H1 (cell line): ENCODE data around the gene CDHR2. TPM values are rescaled to one million over a fixed set of nuclear protein-coding genes. Genes with fewer than 3 reads are reported as not detected.
A peak's percentile ranks its signal among the peaks of the same experiment; 100 is the strongest.

ENCODE experiments used
- CTCF ChIA-PET: fragments of 300-600 bp; sonication (Branson Sonifier 250); formaldehyde crosslinking; loops from one replicate; lab custom pipeline; 2021; ENCODE audit not compliant: partially characterized antibody; lab: Charles Lee
- POLR2A ChIA-PET: fragments of 300-600 bp; sonication (Branson Sonifier 250); formaldehyde crosslinking; loops from one replicate; lab custom pipeline; 2021; ENCODE audit warnings: inconsistent platforms; ENCODE audit not compliant: partially characterized antibody; lab: Charles Lee
- DNase-seq, 2 experiments: peaks; one replicate each; pipeline versions ENCODE4 v3.0.0 to v3.0.0-alpha.2; 2010 to 2022; ENCODE audit warnings: low spot score in 2 of 2, low read depth in 1 of 2, mixed read lengths in 1 of 2
- FAIRE-seq: peaks from 2 replicates; lab custom pipeline; 2011; peaks lifted over from hg19 to GRCh38; lab: Jason Lieb, UNC
- H2AFZ ChIP-seq: 2 replicates; pipeline ENCODE4 v1.8.1; 2012; ENCODE audit warnings: low read length, inconsistent platforms
- H2AK5ac ChIP-seq: 2 replicates; pipeline ENCODE4 v1.6.1; 2013; ENCODE audit warnings: low read depth, low read length
- H2BK120ac ChIP-seq: replicated peaks from 2 replicates; pipeline ENCODE3; 2013; ENCODE audit warnings: low read depth, low read length, inconsistent platforms
- H2BK12ac ChIP-seq: 2 replicates; pipeline ENCODE4 v1.6.1; 2013; ENCODE audit warnings: low read depth, low read length
- H2BK15ac ChIP-seq: 2 replicates; pipeline ENCODE4 v1.6.1; 2013; ENCODE audit warnings: low read length
- H2BK20ac ChIP-seq: 2 replicates; pipeline ENCODE4 v1.6.1; 2013; ENCODE audit warnings: low read length
- H2BK5ac ChIP-seq: 2 replicates; pipeline ENCODE4 v1.6.1; 2013; ENCODE audit warnings: low read depth, low read length
- H3K14ac ChIP-seq: 2 replicates; pipeline ENCODE4 v1.6.1; 2013; ENCODE audit warnings: inconsistent platforms; ENCODE audit not compliant: insufficient read length
- H3K18ac ChIP-seq: 2 replicates; pipeline ENCODE4 v1.6.1; 2013; ENCODE audit warnings: low read length; ENCODE audit errors: extremely low read depth
- H3K23ac ChIP-seq: 2 replicates; pipeline ENCODE4 v1.6.1; 2013; ENCODE audit warnings: inconsistent platforms; ENCODE audit not compliant: insufficient read length
- H3K23me2 ChIP-seq: 2 replicates; pipeline ENCODE4 v1.6.1; 2013; ENCODE audit warnings: low read depth, low read length
- H3K27ac ChIP-seq: 2 replicates; pipeline ENCODE4 v1.6.1; 2011; ENCODE audit warnings: low read depth, low read length, inconsistent platforms
- H3K27me3 ChIP-seq, 4 experiments: replicated peaks in 1 of 4; 1 replicate in 1 of 4; 2 replicates in 3 of 4; pipeline versions ENCODE4 v1.6.1 to v1.8.1; 2011 to 2013; ENCODE audit warnings: low read length in 3 of 4, mild to moderate bottlenecking in 3 of 4, inconsistent platforms in 2 of 4, mixed read lengths in 2 of 4, moderate library complexity in 1 of 4; ENCODE audit not compliant: control insufficient read depth in 3 of 4, insufficient read depth in 3 of 4; ENCODE audit errors: extremely low read depth in 1 of 4
- H3K36me3 ChIP-seq, 4 experiments: 2 replicates each; pipeline versions ENCODE4 v1.6.1 to v1.8.1; 2011 to 2013; ENCODE audit warnings: mild to moderate bottlenecking in 4 of 4, low read length in 3 of 4, moderate library complexity in 2 of 4, control low read depth in 1 of 4, inconsistent platforms in 1 of 4; ENCODE audit not compliant: insufficient read depth in 4 of 4, control insufficient read depth in 2 of 4
- H3K4ac ChIP-seq: replicated peaks from 2 replicates; pipeline ENCODE3; 2013; ENCODE audit warnings: low read length, low read depth, mixed read lengths, inconsistent platforms; ENCODE audit not compliant: insufficient read length
- H3K4me1 ChIP-seq, 4 experiments: replicated peaks in 1 of 4; 1 replicate in 1 of 4; 2 replicates in 3 of 4; pipeline versions ENCODE4 v1.6.1 to v1.8.1; 2011 to 2013; ENCODE audit warnings: low read length in 3 of 4, inconsistent platforms in 2 of 4, mixed read lengths in 1 of 4; ENCODE audit not compliant: insufficient read depth in 4 of 4, control insufficient read depth in 3 of 4
- H3K4me2 ChIP-seq, 2 experiments: 2 replicates each; pipeline versions ENCODE4 v1.6.1 to v1.8.1; 2011 to 2013; ENCODE audit warnings: low read depth in 2 of 2, low read length in 2 of 2, control low read depth in 1 of 2, inconsistent platforms in 1 of 2, mild to moderate bottlenecking in 1 of 2; ENCODE audit not compliant: insufficient read depth in 1 of 2
- H3K4me3 ChIP-seq, 4 experiments: fragments of 200-600, 300-600 bp in 1 of 4; sonication (generic), shearing (Covaris generic), sonication (Bioruptor Twin) in 1 of 4; 2 replicates each; pipeline versions ENCODE4 v1.5.1 to v1.8.1; 2011 to 2016; ENCODE audit warnings: low read length in 4 of 4, low read depth in 3 of 4, control low read depth in 2 of 4, inconsistent platforms in 2 of 4, mild to moderate bottlenecking in 2 of 4, mixed read lengths in 1 of 4, moderate library complexity in 1 of 4; ENCODE audit not compliant: insufficient read depth in 2 of 4; ENCODE audit errors: extremely low read depth in 1 of 4
- H3K56ac ChIP-seq: replicated peaks from 2 replicates; pipeline ENCODE3; 2013; ENCODE audit warnings: low read depth, mild to moderate bottlenecking, mixed read lengths, low read length, inconsistent platforms; ENCODE audit not compliant: insufficient read length
- H3K79me1 ChIP-seq: 2 replicates; pipeline ENCODE4 v1.6.1; 2013; ENCODE audit warnings: low read depth, low read length, control low read depth
- H3K79me2 ChIP-seq, 2 experiments: 2 replicates each; pipeline versions ENCODE4 v1.6.1 to v1.8.1; 2012 to 2013; ENCODE audit warnings: low read length in 2 of 2, mild to moderate bottlenecking in 2 of 2, inconsistent platforms in 1 of 2; ENCODE audit not compliant: insufficient read depth in 2 of 2, control insufficient read depth in 1 of 2
- H3K9ac ChIP-seq, 4 experiments: replicated peaks in 1 of 4; 1 replicate in 1 of 4; 2 replicates in 3 of 4; pipeline versions ENCODE4 v1.6.1 to v1.8.1; 2011 to 2013; ENCODE audit warnings: low read depth in 3 of 4, low read length in 3 of 4, control low read depth in 2 of 4, mild to moderate bottlenecking in 2 of 4, moderate library complexity in 2 of 4, inconsistent platforms in 1 of 4; ENCODE audit errors: extremely low read depth in 1 of 4
- H3K9me3 ChIP-seq, 2 experiments: 2 replicates each; pipeline versions ENCODE4 v1.6.1 to v1.8.1; 2012 to 2013; ENCODE audit warnings: mild to moderate bottlenecking in 2 of 2, moderate library complexity in 2 of 2, control low read depth in 1 of 2, inconsistent platforms in 1 of 2, low read depth in 1 of 2, low read length in 1 of 2, mixed read lengths in 1 of 2; ENCODE audit not compliant: insufficient read depth in 2 of 2
- H4K20me1 ChIP-seq, 2 experiments: replicated peaks in 1 of 2; 2 replicates each; pipeline versions ENCODE3 to v1.8.1; 2011 to 2013; ENCODE audit warnings: inconsistent platforms in 2 of 2, low read length in 2 of 2, mild to moderate bottlenecking in 1 of 2; ENCODE audit not compliant: insufficient read depth in 2 of 2, control insufficient read depth in 1 of 2
- H4K5ac ChIP-seq: 2 replicates; pipeline ENCODE4 v1.6.1; 2013; ENCODE audit warnings: low read length, low read depth, mixed read lengths, inconsistent platforms; ENCODE audit not compliant: insufficient read length
- H4K8ac ChIP-seq: 2 replicates; pipeline ENCODE4 v1.8.0; 2013; ENCODE audit warnings: mild to moderate bottlenecking, moderate library complexity, low read length, inconsistent platforms; ENCODE audit not compliant: insufficient read depth; ENCODE audit errors: extremely low read depth
- H4K91ac ChIP-seq: replicated peaks from 2 replicates; pipeline ENCODE3; 2013; ENCODE audit warnings: low read length, mixed read lengths, inconsistent platforms; ENCODE audit not compliant: insufficient read length
- ASH2L ChIP-seq: fragments of 200-600, 300-600 bp; sonication (generic); IDR thresholded peaks from one replicate; pipeline ENCODE4 v1.7.1; 2017; ENCODE audit warnings: low read length
- GTF2F1 ChIP-seq: IDR thresholded peaks from 2 replicates; pipeline ENCODE4 v1.6.1; 2012; ENCODE audit warnings: low read depth, low read length, improper control_type of control experiment, borderline replicate concordance
- HDAC2 ChIP-seq, 2 experiments: fragments of 300-600 bp in 1 of 2; sonication (generic) in 1 of 2; IDR thresholded peaks; 2 replicates each; pipeline ENCODE4 v1.6.1; 2011 to 2012; ENCODE audit warnings: low read depth in 2 of 2, low read length in 2 of 2, mild to moderate bottlenecking in 2 of 2, moderate library complexity in 2 of 2, borderline replicate concordance in 1 of 2, inconsistent platforms in 1 of 2
- NANOG ChIP-seq: IDR thresholded peaks from 2 replicates; pipeline ENCODE4 v1.6.1; 2011; ENCODE audit warnings: low read length, low read depth, mild to moderate bottlenecking, inconsistent platforms; ENCODE audit not compliant: insufficient read depth, poor library complexity, severe bottlenecking
- NRF1 ChIP-seq: IDR thresholded peaks from 2 replicates; pipeline ENCODE4 v1.6.1; 2011; ENCODE audit warnings: mild to moderate bottlenecking, low read depth, low read length, improper control_type of control experiment
- POLR2A ChIP-seq, 2 experiments: IDR thresholded peaks; 1 replicate in 1 of 2; 2 replicates in 1 of 2; pipeline ENCODE4 v1.6.1; 2011; ENCODE audit warnings: low read depth in 2 of 2, low read length in 2 of 2, mild to moderate bottlenecking in 2 of 2; ENCODE audit errors: control extremely low read depth in 1 of 2
- RBBP5 ChIP-seq: IDR thresholded peaks from 2 replicates; pipeline ENCODE4 v1.7.1; 2012; ENCODE audit warnings: low read depth, mild to moderate bottlenecking, inconsistent platforms, low read length, moderate library complexity, borderline replicate concordance
- SIN3A ChIP-seq, 2 experiments: IDR thresholded peaks in 1 of 2; conservative IDR thresholded peaks in 1 of 2; 2 replicates each; pipeline ENCODE4 v1.6.1; 2011 to 2012; ENCODE audit warnings: low read length in 2 of 2, improper control_type of control experiment in 1 of 2, low read depth in 1 of 2, mild to moderate bottlenecking in 1 of 2
- TBP ChIP-seq: IDR thresholded peaks from 2 replicates; pipeline ENCODE4 v1.6.1; 2011; ENCODE audit warnings: low read depth, low read length, improper control_type of control experiment
- YY1 ChIP-seq: IDR thresholded peaks from 2 replicates; pipeline ENCODE4 v1.6.1; 2011; ENCODE audit warnings: low read depth, mild to moderate bottlenecking, low read length
- ZNF274 ChIP-seq: IDR thresholded peaks from 2 replicates; pipeline ENCODE4 v1.7.0; 2012; ENCODE audit warnings: low read length, borderline replicate concordance; ENCODE audit errors: extremely low read depth
- WGBS, 2 experiments: shearing (Covaris generic) in 1 of 2; methylation state at CpG; one replicate each; pipeline versions ENCODE4 v1.1.6 to v1.1.7; 2013 to 2015; ENCODE audit warnings: low lambda C conversion rate in 2 of 2, mixed read lengths in 2 of 2, inconsistent platforms in 1 of 2, low coverage in 1 of 2, missing lambda C conversion rate in 1 of 2; ENCODE audit not compliant: insufficient replicate concordance in 2 of 2, insufficient coverage in 1 of 2, insufficient read length in 1 of 2; ENCODE audit errors: extremely low coverage in 1 of 2, missing lambda C conversion rate in 1 of 2; 5-methylcytosine and 5-hydroxymethylcytosine counted together
- polyA plus RNA-seq, 7 experiments: library from polyadenylated mRNA; depleted of rRNA in 3 of 7; stranded (reverse) in 5 of 7; unstranded in 2 of 7; fragments of >200 nt in 5 of 7; fragments of 200-250 nt in 2 of 7; gene quantifications; 1 replicate in 5 of 7; 2 replicates in 1 of 7; 4 replicates in 1 of 7; pipeline versions ENCODE4 v1.2.1 to v1.2.3, GENCODE V29; 2011 to 2013; ENCODE audit warnings: missing spikeins in 2 of 7, mixed read lengths in 2 of 7
- total RNA-seq: library from RNA; stranded (reverse); fragmentation: NEBNext Ultra II Directional; extraction: Animal tissue kit (Norgen Biotek cat#: 25700); gene quantifications from 2 replicates; pipeline ENCODE4 v1.2.1, GENCODE V29; 2021
- TF ChIP-seq, protein P1 (sequence below): IDR thresholded peaks from 2 replicates; pipeline ENCODE4 v1.6.1; 2012; ENCODE audit warnings: low read length, inconsistent platforms

CDHR2 gene
- total and polyA plus RNA-seq, 2 of the 8 experiments (the other 6 are each of a cell fraction or from before 2014, with no cell fraction given), result 0.02 to 0.43 TPM

GRCh38 chr5:176574297-176574591, 25.1 kb downstream of the CDHR2 start:
- Histone ChIP-seq H4K5ac (no peak overlapping the region), H3K36me3 (no peaks in the 10 kb centered on the region), H3K79me2 (no peaks in the 10 kb centered on the region), H3K4me1 (peaks cover 0 to 2% (median under 1%) of the 10 kb centered on the region in 4 experiments; a peak in 1 of 7 replicates), H3K23ac (no peak overlapping the region), H3K4me2 (no peak overlapping the region), H2BK20ac (no peak overlapping the region), H4K91ac (no peak overlapping the region), H3K79me1 (no peaks in the 10 kb centered on the region), H3K27me3 (peaks cover 0 to 2% (median 0%) of the 10 kb centered on the region in 4 experiments; a peak in 2 of 7 replicates), H2BK120ac (no peak overlapping the region), H4K8ac (no peak overlapping the region), H3K27ac (no peak overlapping the region), H3K23me2 (no peaks in the 10 kb centered on the region), H3K4ac (no peak overlapping the region), H2BK5ac (no peak overlapping the region), H3K9ac (no peak overlapping the region), H3K9me3 (no peaks in the 10 kb centered on the region), H2BK12ac (peak overlapping the region; percentile 55; the same call in 1 of the 2 replicates), H3K14ac (no peak overlapping the region), H3K4me3 (no peak overlapping the region), H3K18ac (no peak overlapping the region), H2AFZ (no peak overlapping the region), H2BK15ac (0 out of 2 replicates have a peak overlapping the region, but pooled peaks have one; percentile 37), H2AK5ac (no peak overlapping the region), H4K20me1 (no peaks in the 10 kb centered on the region), H3K56ac (no peak overlapping the region)
- FAIRE-seq (no peak), DNase-seq (no peak)
- 76% methylated on average over 10 of the region's 10 CpGs; no CpG with 5 or more reads in 1 of the 2 experiments for WGBS, 2 experiments
- ChIA-PET CTCF (interaction anchor here (0.6 to 3.5 kb wide), 28 partner anchors 9 to 541 kb away, joined by 3 to 18 read pairs (median 5); partner anchors contain the start of genes CDHR2, EIF4E1B and SNCB), POLR2A (interaction anchor here (1.0 to 1.4 kb wide), 3 partner anchors 37 to 57 kb away, joined by 3 to 4 read pairs (median 3); partner anchors contain the start of genes EIF4E1B, RNF44 and SNCB)
- no peak for TF ChIP-seq TBP
- no peak for TF ChIP-seq GTF2F1
- TF ChIP-seq ZNF274, result no peak
- TF ChIP-seq NRF1, result no peak
- no peak for TF ChIP-seq YY1
- no peak for TF ChIP-seq NANOG
- no peak for TF ChIP-seq RBBP5
- TF ChIP-seq POLR2A (IDR thresholded peaks at IDR 0.05; ENCODE audit: control extremely low read depth in 1 of 2, low read depth in 2 of 2, low read length in 2 of 2), result no peak
- TF ChIP-seq, protein P1, sequence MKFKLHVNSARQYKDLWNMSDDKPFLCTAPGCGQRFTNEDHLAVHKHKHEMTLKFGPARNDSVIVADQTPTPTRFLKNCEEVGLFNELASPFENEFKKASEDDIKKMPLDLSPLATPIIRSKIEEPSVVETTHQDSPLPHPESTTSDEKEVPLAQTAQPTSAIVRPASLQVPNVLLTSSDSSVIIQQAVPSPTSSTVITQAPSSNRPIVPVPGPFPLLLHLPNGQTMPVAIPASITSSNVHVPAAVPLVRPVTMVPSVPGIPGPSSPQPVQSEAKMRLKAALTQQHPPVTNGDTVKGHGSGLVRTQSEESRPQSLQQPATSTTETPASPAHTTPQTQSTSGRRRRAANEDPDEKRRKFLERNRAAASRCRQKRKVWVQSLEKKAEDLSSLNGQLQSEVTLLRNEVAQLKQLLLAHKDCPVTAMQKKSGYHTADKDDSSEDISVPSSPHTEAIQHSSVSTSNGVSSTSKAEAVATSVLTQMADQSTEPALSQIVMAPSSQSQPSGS, result no peak
- TF ChIP-seq SIN3A (conservative IDR thresholded peaks at IDR 0.05 in 1 of 2, IDR thresholded peaks at IDR 0.05 in 1 of 2; ENCODE audit: low read depth in 1 of 2, low read length in 2 of 2), result no peak
- no peak for TF ChIP-seq ASH2L
- no peak for TF ChIP-seq HDAC2 (IDR thresholded peaks at IDR 0.05; ENCODE audit: borderline replicate concordance in 1 of 2, low read depth in 2 of 2, low read length in 2 of 2)
